GM12878 (cell line): ENCODE data around the gene IPPK. TPM values are rescaled to one million over a fixed set of nuclear protein-coding genes. Genes with fewer than 3 reads are reported as not detected.

Experiments used
- ATAC-seq: fragments of 200-7000 bp; cut with Tn5 transposase; 3 replicates; pipeline ENCODE4 v1.9.1; 2020; ENCODE audit warnings: mild to moderate bottlenecking, moderate library complexity
- BruUV-seq: library from RNA; stranded (reverse); fragments of 400-500 nt; replicated peaks from 2 replicates; lab custom pipeline; 2021; lab: Mats Ljungman, UMichigan
- CTCF ChIA-PET: fragments of 300-600 bp; sonication (Branson Sonifier 250); formaldehyde crosslinking; extraction: SDS; loops from one replicate; lab custom pipeline; 2021; ENCODE audit warnings: inconsistent platforms; lab: Yijun Ruan, JAX
- POLR2A ChIA-PET: fragments of 350-600 bp; formaldehyde crosslinking; extraction: SDS; loops from one replicate; lab custom pipeline; 2021; ENCODE audit warnings: inconsistent platforms; lab: Charles Lee
- RAD21 ChIA-PET: fragments of 300-600 bp; sonication (Branson Sonifier 250); formaldehyde crosslinking; loops from one replicate; lab custom pipeline; 2023; ENCODE audit warnings: antibody characterized with exemption; ENCODE audit not compliant: unreplicated experiment; lab: Charles Lee
- SMC1A ChIA-PET: fragments of 300-600 bp; sonication (Branson Sonifier 250); formaldehyde crosslinking; loops from one replicate; lab custom pipeline; 2023; ENCODE audit not compliant: unreplicated experiment, uncharacterized antibody; lab: Charles Lee
- DNase-seq: peaks from one replicate; pipeline ENCODE4 v3.0.0-alpha.2; 2011; ENCODE audit warnings: low read depth, low spot score
- FAIRE-seq: peaks from 3 replicates; lab custom pipeline; 2011; peaks lifted over from hg19 to GRCh38; lab: Jason Lieb, UNC
- H2AFZ ChIP-seq: 2 replicates; pipeline ENCODE4 v1.6.0; 2011; ENCODE audit warnings: low read depth, low read length, control low read depth; ENCODE audit not compliant: control insufficient read depth
- H3K27ac ChIP-seq: 2 replicates; pipeline ENCODE4 v1.5.1; 2011; ENCODE audit warnings: control low read depth; ENCODE audit not compliant: control insufficient read depth, insufficient read depth
- H3K27me3 ChIP-seq, 2 experiments: replicated peaks in 1 of 2; 2 replicates each; pipeline versions ENCODE4 v1.6.0 to v1.6.1; 2011; ENCODE audit warnings: low read length in 1 of 2; ENCODE audit not compliant: control insufficient read depth in 2 of 2, insufficient read depth in 2 of 2
- H3K36me3 ChIP-seq, 2 experiments: 2 replicates each; pipeline ENCODE4 v1.5.1; 2011; ENCODE audit warnings: low read length in 1 of 2; ENCODE audit not compliant: control insufficient read depth in 2 of 2, insufficient read depth in 2 of 2
- H3K4me1 ChIP-seq: 2 replicates; pipeline ENCODE4 v1.6.1; 2011; ENCODE audit warnings: mild to moderate bottlenecking, low read length, moderate library complexity, mixed read lengths; ENCODE audit not compliant: control insufficient read depth, insufficient read depth
- H3K4me2 ChIP-seq: 2 replicates; pipeline ENCODE4 v1.6.0; 2011; ENCODE audit warnings: control low read depth; ENCODE audit not compliant: control insufficient read depth, insufficient read depth
- H3K4me3 ChIP-seq: fragments of 200-600 bp; sonication (generic); 2 replicates; pipeline ENCODE4 v1.5.1; 2016
- H3K79me2 ChIP-seq: 2 replicates; pipeline ENCODE4 v1.6.0; 2011; ENCODE audit warnings: low read length; ENCODE audit not compliant: control insufficient read depth, insufficient read depth
- H3K9ac ChIP-seq: 2 replicates; pipeline ENCODE4 v1.8.0; 2011; ENCODE audit warnings: low read length, control low read depth, mixed read lengths; ENCODE audit not compliant: control insufficient read depth, insufficient read depth
- H3K9me3 ChIP-seq: replicated peaks from 3 replicates; pipeline ENCODE4 v1.5.1; 2011; ENCODE audit warnings: mild to moderate bottlenecking, low read length; ENCODE audit not compliant: control insufficient read depth, insufficient read depth
- H4K20me1 ChIP-seq: 2 replicates; pipeline ENCODE4 v1.6.0; 2011; ENCODE audit not compliant: control insufficient read depth, insufficient read depth
- BCL11A ChIP-seq: IDR thresholded peaks from 2 replicates; pipeline ENCODE4 v1.6.1; 2011; ENCODE audit warnings: low read depth, low read length
- BHLHE40 ChIP-seq, 2 experiments: fragments of 450-650 bp in 1 of 2; IDR thresholded peaks; 2 replicates each; pipeline ENCODE4 v1.6.1; 2011 to 2017; ENCODE audit warnings: low read depth in 2 of 2, borderline replicate concordance in 1 of 2, improper control_type of control experiment in 1 of 2, low read length in 1 of 2, mild to moderate bottlenecking in 1 of 2
- BMI1 ChIP-seq: fragments of 450-650 bp; IDR thresholded peaks from 2 replicates; pipeline ENCODE4 v1.6.1; 2016; ENCODE audit warnings: mild to moderate bottlenecking, moderate library complexity, borderline replicate concordance
- BRCA1 ChIP-seq: IDR thresholded peaks from 2 replicates; pipeline ENCODE4 v1.6.1; 2011; ENCODE audit warnings: low read depth, low read length, improper control_type of control experiment
- CREB1 ChIP-seq: IDR thresholded peaks from 2 replicates; pipeline ENCODE4 v1.6.1; 2012; ENCODE audit warnings: low read depth, mild to moderate bottlenecking, inconsistent platforms
- EGR1 ChIP-seq, 2 experiments: IDR thresholded peaks; 1 replicate in 1 of 2; 2 replicates in 1 of 2; pipeline ENCODE4 v1.6.1; 2011 to 2012; ENCODE audit warnings: low read depth in 2 of 2, low read length in 2 of 2, borderline replicate concordance in 1 of 2, mild to moderate bottlenecking in 1 of 2, moderate library complexity in 1 of 2
- IKZF1 ChIP-seq: fragments of 450-650 bp; conservative IDR thresholded peaks from 2 replicates; pipeline ENCODE4 v1.6.1; 2017; ENCODE audit warnings: antibody characterized with exemption, mild to moderate bottlenecking
- KDM1A ChIP-seq: fragments of 200-600 bp; sonication (generic); IDR thresholded peaks from 2 replicates; pipeline ENCODE4 v1.6.1; 2016; ENCODE audit warnings: borderline replicate concordance
- MTA2 ChIP-seq: fragments of 450-650 bp; IDR thresholded peaks from 2 replicates; pipeline ENCODE4 v1.6.1; 2016; ENCODE audit warnings: low read depth, mild to moderate bottlenecking, moderate library complexity
- MXI1 ChIP-seq: fragments of 150-350 bp; IDR thresholded peaks from 2 replicates; pipeline ENCODE4 v1.6.1; 2011; ENCODE audit warnings: low read depth, mild to moderate bottlenecking, inconsistent platforms, low read length, improper control_type of control experiment
- NBN ChIP-seq: fragments of 450-650 bp; IDR thresholded peaks from 2 replicates; pipeline ENCODE4 v1.6.1; 2016
- NR2F1 ChIP-seq: fragments of 450-650 bp; conservative IDR thresholded peaks from 2 replicates; pipeline ENCODE4 v1.6.1; 2017; ENCODE audit warnings: mild to moderate bottlenecking
- RCOR1 ChIP-seq: conservative IDR thresholded peaks from 2 replicates; pipeline ENCODE4 v1.6.1; 2012; ENCODE audit warnings: low read depth, low read length, improper control_type of control experiment
- RFX5 ChIP-seq: IDR thresholded peaks from 2 replicates; pipeline ENCODE4 v1.6.1; 2011; ENCODE audit warnings: low read depth, low read length, improper control_type of control experiment
- SPI1 ChIP-seq: IDR thresholded peaks from 2 replicates; pipeline ENCODE4 v1.6.1; 2011; ENCODE audit warnings: low read depth, mild to moderate bottlenecking, low read length, moderate library complexity, borderline replicate concordance; ENCODE audit not compliant: insufficient read depth
- TARDBP ChIP-seq: IDR thresholded peaks from 2 replicates; pipeline ENCODE4 v1.6.1; 2016; ENCODE audit warnings: borderline replicate concordance
- WGBS: methylation state at CpG from one replicate; pipeline ENCODE4 v1.1.6; 2016; ENCODE audit warnings: low lambda C conversion rate; ENCODE audit not compliant: insufficient replicate concordance, insufficient coverage; ENCODE audit errors: missing lambda C conversion rate; 5-methylcytosine and 5-hydroxymethylcytosine counted together
- in situ Hi-C: fragments of 300-500 bp; cut with MboI; formaldehyde crosslinking; loops from 9 replicates; pipeline ENCODE4 v1.14.3; 2018; ENCODE audit warnings: mixed read lengths
- intact Hi-C: fragments of 100-400 bp; cut with micrococcal nuclease; formaldehyde crosslinking; loops from one replicate; pipeline ENCODE4 v1.14.2; 2022; ENCODE audit not compliant: unreplicated experiment
- polyA plus RNA-seq, 11 experiments: library from polyadenylated mRNA; depleted of rRNA in 4 of 11; unstranded in 6 of 11; stranded (reverse) in 5 of 11; fragments of >200 nt; fragmentation: Nextera tagmentation in 4 of 11; fragmentation: Illumina TruSeq in 1 of 11; extraction: Ambion mirVana in 4 of 11; extraction: Trizol in 1 of 11; gene quantifications; 1 replicate in 1 of 11; 2 replicates in 10 of 11; pipeline versions ENCODE4 v1.2.1 to v1.2.3, GENCODE V29; 2011 to 2016; ENCODE audit warnings: inconsistent platforms in 2 of 11, missing spikeins in 2 of 11, low read depth in 1 of 11
- total RNA-seq, 4 experiments: library from RNA; depleted of rRNA in 3 of 4; stranded (reverse); fragments of >200 nt in 3 of 4; fragmentation: Illumina TruSeq in 1 of 4; extraction: Trizol in 1 of 4; gene quantifications; 2 replicates each; pipeline versions ENCODE4 v1.2.1 to v1.2.3, GENCODE V29; 2013 to 2021
- TF ChIP-seq, protein P1 (sequence below): fragments of 450-650 bp; IDR thresholded peaks from 2 replicates; pipeline ENCODE4 v1.6.1; 2016; ENCODE audit warnings: mild to moderate bottlenecking
- TF ChIP-seq, protein P2 (sequence below): IDR thresholded peaks from 2 replicates; pipeline ENCODE4 v1.6.1; 2011; ENCODE audit warnings: borderline replicate concordance, low read depth, mild to moderate bottlenecking, moderate library complexity, mixed read lengths, low read length; ENCODE audit not compliant: insufficient read depth; ENCODE audit errors: extremely low read length
- TF ChIP-seq, protein P3 (sequence below): fragments of 450-650 bp; IDR thresholded peaks from 2 replicates; pipeline ENCODE4 v1.6.1; 2016; ENCODE audit warnings: mild to moderate bottlenecking

IPPK gene
- total and polyA plus RNA-seq, 10 of the 15 experiments (the other 5 are each of a cell fraction or from before 2014, with no cell fraction given): 2.1 to 22.1 (median 11.4) TPM

DNA sequence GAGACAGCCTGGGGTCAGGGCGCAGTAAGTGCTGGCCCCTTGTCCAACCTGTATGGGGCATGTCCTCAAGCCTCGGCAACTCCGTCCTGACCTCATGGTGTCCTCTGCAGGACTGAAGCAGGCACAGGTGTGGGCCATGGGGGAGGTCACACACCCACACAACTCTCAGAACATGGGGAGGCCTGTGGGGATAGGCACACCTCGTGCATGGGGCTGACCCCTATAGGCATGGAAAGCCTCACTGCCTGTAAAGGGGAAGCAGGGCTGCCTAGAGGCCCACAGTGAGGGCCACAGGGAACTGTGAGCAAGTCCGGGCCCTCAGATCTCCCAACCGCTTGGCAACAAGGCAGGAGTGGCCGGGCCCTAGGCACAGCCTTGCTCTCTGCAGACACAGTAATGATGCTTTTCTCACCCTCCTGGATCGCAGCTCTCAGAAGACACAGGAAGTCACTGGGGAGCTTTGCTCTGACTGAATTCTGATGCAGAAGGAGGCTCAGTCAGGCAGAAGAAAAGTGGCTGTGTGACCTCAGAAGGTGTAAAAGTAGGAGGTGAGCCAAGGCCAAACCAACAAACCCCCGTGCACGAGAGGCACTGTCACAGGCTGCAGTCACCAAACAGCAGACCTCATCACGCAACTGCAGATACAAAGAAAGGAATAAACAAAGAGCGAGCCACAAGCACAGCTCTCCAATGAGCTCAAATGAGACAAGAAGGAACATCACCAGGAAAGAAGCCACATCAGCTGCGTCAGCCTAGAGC, 5.4 kb downstream of the IPPK start:
- no peak for TF ChIP-seq MXI1
- TF ChIP-seq IKZF1: no peak
- peak; percentile 29 to 70; a peak in 2 of 4 replicates for TF ChIP-seq BHLHE40 (IDR thresholded peaks at IDR 0.05; ENCODE audit: borderline replicate concordance in 1 of 2, low read depth in 2 of 2, low read length in 1 of 2)
- TF ChIP-seq BRCA1: no peak
- TF ChIP-seq, protein P1, sequence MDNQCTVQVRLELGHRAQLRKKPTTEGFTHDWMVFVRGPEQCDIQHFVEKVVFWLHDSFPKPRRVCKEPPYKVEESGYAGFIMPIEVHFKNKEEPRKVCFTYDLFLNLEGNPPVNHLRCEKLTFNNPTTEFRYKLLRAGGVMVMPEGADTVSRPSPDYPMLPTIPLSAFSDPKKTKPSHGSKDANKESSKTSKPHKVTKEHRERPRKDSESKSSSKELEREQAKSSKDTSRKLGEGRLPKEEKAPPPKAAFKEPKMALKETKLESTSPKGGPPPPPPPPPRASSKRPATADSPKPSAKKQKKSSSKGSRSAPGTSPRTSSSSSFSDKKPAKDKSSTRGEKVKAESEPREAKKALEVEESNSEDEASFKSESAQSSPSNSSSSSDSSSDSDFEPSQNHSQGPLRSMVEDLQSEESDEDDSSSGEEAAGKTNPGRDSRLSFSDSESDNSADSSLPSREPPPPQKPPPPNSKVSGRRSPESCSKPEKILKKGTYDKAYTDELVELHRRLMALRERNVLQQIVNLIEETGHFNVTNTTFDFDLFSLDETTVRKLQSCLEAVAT: peak; percentile 64; the same call in 1 of the 2 replicates
- TF ChIP-seq BCL11A: no peak
- TF ChIP-seq, protein P2, sequence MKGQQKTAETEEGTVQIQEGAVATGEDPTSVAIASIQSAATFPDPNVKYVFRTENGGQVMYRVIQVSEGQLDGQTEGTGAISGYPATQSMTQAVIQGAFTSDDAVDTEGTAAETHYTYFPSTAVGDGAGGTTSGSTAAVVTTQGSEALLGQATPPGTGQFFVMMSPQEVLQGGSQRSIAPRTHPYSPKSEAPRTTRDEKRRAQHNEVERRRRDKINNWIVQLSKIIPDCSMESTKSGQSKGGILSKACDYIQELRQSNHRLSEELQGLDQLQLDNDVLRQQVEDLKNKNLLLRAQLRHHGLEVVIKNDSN: no peak
- 0 out of 2 replicates have a peak, but pooled peaks have one; percentile 25 for TF ChIP-seq NR2F1
- TF ChIP-seq RCOR1: no peak
- no peak for TF ChIP-seq RFX5
- peak; percentile 15; the same call in 1 of the 2 replicates for TF ChIP-seq SPI1
- TF ChIP-seq TARDBP: no peak
- no peak for TF ChIP-seq BMI1
- peak; percentile 74 for TF ChIP-seq CREB1
- TF ChIP-seq NBN: 0 out of 2 replicates have a peak, but pooled peaks have one; percentile 32
- TF ChIP-seq KDM1A: no peak
- 0 out of 3 replicates have a peak, but pooled peaks of 1 of the 2 experiments have one; percentile 17 for TF ChIP-seq EGR1 (IDR thresholded peaks at IDR 0.05; ENCODE audit: borderline replicate concordance in 1 of 2, low read depth in 2 of 2, low read length in 2 of 2)
- TF ChIP-seq MTA2: 0 out of 2 replicates have a peak, but pooled peaks have one; percentile 14
- TF ChIP-seq, protein P3, sequence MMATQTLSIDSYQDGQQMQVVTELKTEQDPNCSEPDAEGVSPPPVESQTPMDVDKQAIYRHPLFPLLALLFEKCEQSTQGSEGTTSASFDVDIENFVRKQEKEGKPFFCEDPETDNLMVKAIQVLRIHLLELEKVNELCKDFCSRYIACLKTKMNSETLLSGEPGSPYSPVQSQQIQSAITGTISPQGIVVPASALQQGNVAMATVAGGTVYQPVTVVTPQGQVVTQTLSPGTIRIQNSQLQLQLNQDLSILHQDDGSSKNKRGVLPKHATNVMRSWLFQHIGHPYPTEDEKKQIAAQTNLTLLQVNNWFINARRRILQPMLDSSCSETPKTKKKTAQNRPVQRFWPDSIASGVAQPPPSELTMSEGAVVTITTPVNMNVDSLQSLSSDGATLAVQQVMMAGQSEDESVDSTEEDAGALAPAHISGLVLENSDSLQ: no peak
- TF ChIP-seq, all 136 proteins: peak for 8
- Histone ChIP-seq H3K27me3 (no peaks in the 10 kb centered on the region), H3K27ac (peak overlapping the region; percentile 20), H2AFZ (no peak overlapping the region), H3K4me1 (peaks cover 24% of the 10 kb centered on the region), H4K20me1 (peaks cover 8% of the 10 kb centered on the region; the same call in 1 of the 2 replicates), H3K79me2 (peaks cover 56% of the 10 kb centered on the region), H3K36me3 (peaks cover 2 to 27% of the 10 kb centered on the region in 2 experiments; a peak in 3 of 4 replicates), H3K9ac (no peak overlapping the region), H3K9me3 (no peaks in the 10 kb centered on the region; the same call in 2 of the 3 replicates), H3K4me3 (peak overlapping the region; percentile 38), H3K4me2 (peak overlapping the region; percentile 51)
- POLR2A ChIA-PET: no interaction called here
- RAD21 ChIA-PET: no interaction called here
- CTCF ChIA-PET: interaction anchor here (1.4 to 1.8 kb wide), 2 partner anchors 42 to 527 kb away, joined by 3 to 4 read pairs; no protein-coding TSS in a partner anchor
- in situ Hi-C loops: no loop called here
- no TSS peak for BruUV-seq
- intact Hi-C loops: loop anchor here (5.0 kb wide), 1 partner anchor 43 kb away; no protein-coding TSS in a partner anchor
- DNase-seq (no peak), ATAC-seq (peak; percentile 61), FAIRE-seq (no peak)
- SMC1A ChIA-PET: interaction anchor here (0.7 to 0.9 kb wide), 2 partner anchors 30 to 172 kb away, joined by 3 read pairs; no protein-coding TSS in a partner anchor
- WGBS: 56% methylated on average over 13 of the region's 13 CpGs
